NCI-H748 (cell line): Measurements from ENCODE around the gene P2RX7.

Experiments
- DNase-seq: peaks from one replicate; lab custom pipeline; 2025; ENCODE audit not compliant: unreplicated experiment; lab: John Stamatoyannopoulos, UW

The P2RX7 gene

DNA sequence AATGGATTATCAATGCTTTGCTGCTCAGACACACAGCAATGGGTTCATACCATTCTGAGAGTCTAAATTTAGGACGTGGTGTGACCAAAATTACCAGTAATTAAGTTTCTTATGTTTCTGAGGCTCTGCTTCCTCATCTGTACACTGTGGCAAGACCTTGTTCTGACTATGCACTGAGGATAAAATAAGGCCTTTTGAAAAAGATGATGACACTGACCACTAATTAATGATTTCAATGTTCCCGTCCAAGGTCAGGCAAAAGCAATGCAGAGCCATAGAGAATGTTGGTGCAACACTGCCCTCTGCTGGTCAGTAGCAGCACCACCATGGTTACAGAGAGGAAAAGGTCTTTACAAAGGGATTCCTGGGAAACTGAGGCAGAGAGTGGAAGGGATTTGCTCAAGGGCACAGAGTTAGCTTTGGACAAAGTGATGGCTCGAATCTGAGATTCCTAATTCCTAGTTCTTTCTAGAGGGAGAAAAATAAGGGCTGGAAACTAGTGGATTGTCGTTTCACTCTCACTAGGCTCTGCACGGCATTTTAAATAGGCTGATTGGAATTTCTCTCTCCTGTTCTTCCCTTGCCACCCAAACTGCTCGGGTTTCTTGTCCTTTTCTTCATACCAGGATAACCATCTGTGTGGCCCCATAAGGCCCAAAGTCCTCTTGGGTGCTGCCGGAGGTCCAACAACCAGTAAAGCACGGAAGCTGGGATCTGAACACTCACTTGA is 22.3 kb upstream of the P2RX7 start:
- peak; percentile 60 for DNase-seq

DNA sequence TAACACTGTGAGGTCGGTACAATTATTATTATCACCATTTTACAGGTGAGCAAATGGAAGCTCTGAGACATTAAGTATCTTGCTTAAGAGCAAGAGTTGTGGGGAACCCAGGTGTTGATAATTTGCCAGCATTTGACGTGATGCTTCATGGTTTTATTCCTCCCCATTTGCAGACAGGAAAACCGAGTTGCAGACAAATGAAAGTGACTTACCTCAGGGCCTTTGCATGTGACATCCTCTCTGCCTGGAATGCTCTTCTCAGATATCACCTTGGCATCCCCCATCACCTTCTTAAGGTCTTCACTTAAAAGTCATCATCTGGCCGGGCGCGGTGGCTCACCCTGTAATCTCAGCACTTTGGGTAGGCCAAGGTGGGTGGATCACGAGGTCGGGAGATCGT is 21.0 kb upstream of the P2RX7 start:
- no peak for DNase-seq

DNA sequence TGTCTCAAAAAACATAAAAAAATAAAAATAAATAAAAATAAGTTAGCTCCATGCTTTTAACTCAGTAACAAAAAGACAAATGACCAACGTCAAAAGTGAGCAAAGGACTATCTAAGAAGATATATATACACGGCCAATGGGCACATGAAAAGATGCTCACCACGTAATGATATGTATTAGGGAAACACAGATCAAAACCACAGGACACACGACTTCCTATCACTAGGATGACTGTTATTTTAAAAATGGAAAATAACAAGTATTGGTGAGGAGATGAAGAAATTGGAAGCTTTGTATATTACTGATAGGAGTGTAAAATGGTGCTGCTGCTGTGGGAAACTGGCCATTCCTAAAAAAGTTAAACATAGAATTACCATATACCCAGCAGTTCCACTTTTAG is 20.2 kb upstream of the P2RX7 start:
- DNase-seq: no peak

DNA sequence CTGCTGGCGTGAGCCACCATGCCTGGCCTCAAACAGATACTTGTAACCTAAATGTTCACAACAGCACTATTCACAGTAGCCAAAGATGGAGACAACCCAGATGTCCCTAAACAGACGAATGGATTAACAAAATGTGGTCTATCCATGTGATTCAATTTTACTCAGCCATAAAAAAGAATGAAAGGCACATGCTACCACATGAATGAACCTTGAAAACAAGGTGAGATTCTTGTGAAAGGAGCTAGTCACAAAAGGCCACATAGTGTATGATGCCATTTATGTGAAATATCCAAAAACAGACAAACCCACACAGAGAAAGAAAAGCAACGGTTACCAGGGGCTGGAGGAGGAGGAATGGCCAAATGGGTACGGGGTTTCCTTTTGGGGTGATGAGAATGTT is 19.6 kb upstream of the P2RX7 start:
- DNase-seq: no peak

DNA sequence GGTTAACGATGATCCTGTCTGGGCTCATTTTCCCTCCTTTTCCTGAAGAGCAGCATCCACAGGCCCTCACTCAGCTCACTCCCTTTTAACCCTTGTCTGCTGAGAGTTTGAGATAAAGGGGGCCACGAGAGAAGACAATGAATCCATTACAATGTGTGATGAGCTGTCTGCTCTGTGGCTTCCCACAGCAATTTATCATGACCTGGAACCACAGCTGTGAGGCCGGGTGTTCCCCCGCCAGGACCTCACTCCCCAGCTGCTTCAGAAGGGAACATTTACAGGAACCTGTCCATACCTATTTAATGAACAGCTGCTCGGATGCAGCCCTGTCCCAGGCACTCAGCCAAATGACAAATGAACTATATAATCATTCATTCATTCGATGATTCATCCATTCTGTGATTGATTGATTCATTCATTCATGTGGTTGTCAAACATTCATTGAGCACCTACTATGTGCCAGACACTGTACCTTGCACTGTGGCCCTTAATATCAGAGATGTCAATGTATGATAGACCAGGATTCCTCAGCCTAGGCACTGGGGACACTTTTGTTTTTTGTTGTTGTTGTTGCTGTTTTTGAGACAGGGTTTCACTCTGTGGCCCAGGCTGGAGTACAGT is 18.5 kb upstream of the P2RX7 start:
- DNase-seq: no peak

DNA sequence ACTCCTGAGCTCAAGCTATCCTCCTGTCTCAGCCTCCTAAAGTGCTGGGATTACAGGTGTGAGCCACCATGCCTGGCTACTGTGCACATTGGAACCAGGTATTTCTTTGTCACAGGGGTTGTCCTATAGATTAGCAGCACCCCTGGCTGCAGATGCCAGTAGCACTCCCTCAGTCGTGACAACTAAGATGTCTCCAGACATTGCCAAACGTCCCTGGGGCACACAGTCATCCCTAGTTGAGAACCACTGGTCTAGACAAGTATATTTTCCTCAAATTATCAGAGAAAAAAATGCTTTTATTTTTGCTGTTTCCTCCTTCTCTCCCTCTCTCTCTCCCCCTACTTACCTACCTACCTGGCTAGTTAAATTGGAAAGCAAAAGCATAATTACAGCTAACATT is 17.9 kb upstream of the P2RX7 start:
- DNase-seq: no peak

DNA sequence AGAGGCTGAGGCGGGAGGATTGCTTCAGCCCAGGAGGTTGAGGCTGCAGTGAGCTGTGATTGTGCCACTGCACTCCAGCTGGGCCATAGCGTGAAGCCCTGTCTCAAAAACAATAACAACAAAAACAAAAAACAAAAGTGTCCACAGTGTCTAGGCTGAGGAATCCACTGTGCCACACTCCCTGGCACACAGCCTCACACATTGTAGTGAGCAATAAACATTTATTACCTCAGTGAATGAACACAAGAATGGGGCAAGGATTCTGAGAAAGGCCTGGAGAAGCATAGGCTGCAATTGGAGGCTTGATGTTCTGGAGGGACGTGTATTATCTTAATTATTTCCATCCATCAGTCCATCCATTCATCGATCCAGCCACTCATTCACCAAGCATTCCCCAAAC is 17.1 kb upstream of the P2RX7 start:
- DNase-seq: no peak

DNA sequence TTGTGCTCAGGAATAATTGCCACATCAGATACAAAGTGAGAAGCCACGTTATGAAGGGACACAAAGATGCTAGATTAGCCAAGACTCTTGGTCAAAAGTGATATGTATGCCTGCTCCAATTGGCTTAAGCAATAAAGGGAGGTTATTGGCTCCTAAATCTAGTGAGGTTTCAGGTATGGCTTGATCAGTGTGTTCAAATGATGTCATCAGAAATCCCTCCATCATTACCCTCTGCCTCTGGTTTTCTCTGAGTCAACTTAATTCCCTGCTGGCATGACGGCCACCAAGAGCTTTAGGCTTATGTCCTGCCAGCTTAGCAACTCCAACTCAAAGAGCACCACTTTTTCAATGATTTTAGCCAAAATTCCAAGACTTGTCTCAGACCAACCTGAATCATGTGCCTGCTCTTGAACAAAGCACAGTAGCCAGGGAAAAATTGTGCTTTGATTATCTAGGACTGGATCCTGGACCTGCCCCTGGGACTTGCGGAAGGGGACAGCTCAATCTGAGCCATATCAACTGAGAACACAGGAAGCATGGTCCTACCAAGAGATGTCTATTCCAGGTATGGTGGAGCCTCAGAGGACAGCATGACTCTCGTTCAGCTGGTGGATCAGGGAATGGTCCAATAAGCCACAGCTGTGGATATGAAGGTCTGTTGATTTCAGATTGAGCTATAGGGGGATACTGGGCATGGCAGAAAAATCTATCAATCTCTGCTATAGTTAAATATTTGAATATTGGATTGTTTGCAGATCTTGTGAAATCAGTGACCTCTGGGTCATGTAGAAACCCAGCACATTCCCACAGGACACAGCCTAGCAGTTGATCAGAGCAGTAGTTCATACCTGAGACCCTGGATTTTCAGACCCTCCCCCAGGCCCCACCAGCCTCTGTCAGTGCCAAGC is 16.1 kb upstream of the P2RX7 start:
- no peak for DNase-seq

DNA sequence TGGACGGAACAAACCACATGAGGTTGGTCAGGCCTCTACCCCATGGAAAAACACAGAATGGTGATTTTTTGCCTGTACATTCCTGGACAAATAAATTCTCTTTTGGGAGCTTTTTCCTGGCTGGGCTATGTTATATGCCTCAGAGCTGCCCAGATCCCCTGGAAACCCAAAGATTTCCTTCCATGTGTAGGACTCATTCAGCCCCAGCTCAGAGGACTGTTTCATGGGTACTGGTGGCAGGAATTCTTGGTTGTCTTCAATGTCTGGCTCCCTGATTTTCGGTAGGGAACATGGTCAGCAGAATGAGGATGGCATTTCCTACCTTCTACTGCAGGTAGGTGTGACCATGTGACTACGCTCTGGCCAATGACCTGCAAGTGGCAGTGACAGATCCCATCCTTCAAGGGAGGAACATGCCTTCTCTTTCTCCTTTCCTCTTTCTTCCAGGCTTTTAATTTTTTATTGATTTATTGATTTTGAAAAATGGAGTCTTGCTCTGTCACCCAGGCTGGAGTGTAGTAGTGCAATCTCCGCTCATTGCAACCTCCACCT is 15.4 kb upstream of the P2RX7 start:
- no peak for DNase-seq

DNA sequence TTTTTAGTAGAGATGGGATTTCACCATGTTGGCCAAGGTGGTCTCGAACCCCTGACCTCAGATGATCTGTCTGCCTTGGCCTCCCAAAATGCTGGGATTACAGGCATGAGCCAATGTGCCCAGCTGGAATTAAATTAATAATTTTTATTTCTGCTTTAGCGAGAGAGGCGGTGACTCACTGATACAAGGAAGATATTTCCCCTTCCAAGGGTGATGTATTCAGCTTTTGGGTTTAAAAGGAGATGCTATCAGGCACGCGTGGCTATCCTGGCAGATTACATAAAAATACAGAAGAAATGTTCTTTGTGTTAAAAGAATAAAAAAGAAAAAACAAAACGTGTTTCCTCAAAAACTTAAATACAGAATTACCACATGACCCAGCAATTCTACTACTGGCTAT is 12.4 kb upstream of the P2RX7 start:
- DNase-seq: no peak

DNA sequence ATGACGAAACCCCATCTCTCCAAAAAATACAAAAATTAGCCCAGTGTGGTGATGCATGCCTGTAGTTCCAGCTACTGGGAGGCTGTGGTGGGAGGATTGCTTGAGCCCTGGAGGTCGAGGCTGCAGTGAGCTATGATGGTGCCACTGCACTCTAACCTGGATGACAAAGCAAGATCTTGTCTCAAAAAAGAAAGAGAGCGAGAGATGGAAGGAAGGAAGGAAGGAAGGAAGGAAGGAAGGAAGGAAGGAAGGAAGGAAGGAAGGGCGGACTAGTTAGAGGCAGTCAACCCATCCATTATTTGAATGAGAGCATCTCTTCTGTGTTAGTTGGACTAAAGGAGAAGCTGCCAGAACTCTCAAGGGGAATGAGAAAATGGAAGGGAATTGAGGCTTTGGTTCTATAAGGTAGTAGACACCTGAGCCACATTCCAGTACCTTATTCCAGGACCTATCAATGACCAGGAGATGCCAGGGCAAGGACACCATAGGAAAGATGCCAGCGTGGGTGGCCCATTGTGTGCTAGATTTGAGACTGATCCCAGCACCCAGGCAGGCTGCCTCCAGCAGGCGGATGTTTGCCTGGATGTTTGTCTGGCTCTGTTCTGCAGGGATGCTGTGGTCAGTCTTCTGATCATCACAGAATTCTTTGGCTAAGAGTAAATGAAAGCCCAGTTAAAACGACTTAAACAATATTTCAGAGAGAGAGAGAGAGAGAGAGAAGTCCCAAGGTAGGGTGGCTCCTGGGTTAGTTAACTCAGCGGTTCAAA is 11.5 kb upstream of the P2RX7 start:
- DNase-seq: no peak

DNA sequence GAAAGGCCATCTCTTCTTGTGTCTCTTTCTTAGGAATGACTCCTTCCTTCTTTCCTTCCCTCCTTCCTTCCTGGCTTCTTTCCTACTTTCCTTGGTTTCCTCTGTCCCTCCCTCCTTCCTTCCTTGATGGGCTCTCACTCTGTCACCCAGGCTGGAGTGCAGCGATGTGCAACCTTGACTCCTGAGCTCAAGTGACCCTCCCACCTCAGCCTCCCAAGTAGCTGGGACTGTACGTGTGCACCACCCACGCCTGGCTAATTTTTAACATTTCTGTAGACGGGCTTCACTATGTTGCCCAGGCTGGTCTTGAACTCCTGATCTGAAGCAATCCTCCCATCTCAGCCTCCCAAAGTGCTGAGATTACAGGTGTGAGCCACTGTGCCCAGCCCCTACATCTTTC is 10.9 kb upstream of the P2RX7 start:
- DNase-seq: no peak

DNA sequence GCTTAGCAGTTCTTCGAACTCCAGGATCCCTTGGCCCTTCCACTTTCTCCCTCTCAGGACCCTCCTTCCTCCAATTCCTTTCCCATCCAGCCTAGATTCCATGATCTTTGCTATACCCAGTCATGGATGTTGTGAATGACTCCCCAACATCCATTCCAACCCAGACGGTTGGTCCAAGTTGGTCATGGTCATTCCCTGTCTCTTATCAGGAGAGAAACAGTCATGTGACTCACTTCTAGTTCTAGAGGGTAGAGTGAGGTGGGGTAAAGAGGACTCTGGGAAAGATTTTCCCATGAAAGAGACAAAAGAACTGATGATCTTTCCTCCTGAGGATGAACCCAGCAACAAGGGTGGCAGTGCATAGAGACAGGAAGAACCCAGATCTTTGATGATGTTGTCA is 9.2 kb upstream of the P2RX7 start:
- DNase-seq: no peak

DNA sequence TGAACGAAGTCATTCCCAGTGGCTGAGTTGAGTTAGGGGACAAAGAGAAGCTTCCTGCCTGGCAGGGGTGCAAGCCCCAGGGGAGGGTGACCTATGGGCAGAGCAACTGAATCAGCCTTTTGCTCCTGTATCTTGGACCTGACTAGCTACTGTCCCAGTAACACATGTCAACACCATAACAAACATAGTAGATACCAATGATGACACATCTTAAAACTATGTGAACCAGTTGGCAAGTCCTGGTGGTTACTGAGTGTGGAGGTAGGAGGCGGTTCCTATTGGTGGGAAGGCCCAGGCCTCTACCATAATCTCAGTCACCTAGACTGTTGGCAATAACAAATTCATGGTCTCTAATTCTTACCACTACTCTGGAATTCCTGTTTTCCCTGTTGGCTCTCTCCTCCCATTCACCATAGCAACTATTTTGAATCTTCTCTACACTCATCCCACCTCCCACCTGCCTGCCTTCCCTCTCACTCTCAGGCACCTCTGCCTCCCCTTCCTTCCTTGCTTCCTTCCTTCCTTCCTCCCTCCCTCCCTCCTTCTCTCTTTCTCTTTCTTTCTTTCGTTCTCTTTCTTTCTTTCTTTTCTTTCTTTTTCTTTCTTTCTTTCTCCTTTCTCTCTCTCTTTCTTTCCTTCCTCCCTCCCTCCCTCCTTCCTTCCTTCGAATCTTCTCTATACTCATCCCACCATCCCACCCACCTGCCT is 8.1 kb upstream of the P2RX7 start:
- no peak for DNase-seq

DNA sequence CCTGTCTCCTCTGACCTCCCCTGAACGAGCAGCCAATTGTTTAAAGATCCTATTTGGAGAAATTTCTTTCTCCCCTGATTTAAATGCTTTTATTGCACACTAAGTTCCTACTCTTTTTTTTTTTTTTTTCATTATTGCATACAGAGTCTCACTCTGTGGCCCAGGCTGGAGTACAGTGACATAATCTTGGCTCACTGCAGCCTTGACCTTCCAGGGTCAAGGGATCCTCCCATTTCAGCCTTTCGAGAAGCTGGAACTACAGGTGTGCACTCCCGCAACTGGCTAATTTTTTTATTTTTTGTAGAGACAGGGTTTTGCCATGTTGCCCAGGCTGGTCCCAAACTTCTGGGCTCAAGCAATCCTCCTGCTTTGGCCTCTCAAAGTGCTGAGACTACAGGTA is 5.2 kb upstream of the P2RX7 start:
- no peak for DNase-seq

DNA sequence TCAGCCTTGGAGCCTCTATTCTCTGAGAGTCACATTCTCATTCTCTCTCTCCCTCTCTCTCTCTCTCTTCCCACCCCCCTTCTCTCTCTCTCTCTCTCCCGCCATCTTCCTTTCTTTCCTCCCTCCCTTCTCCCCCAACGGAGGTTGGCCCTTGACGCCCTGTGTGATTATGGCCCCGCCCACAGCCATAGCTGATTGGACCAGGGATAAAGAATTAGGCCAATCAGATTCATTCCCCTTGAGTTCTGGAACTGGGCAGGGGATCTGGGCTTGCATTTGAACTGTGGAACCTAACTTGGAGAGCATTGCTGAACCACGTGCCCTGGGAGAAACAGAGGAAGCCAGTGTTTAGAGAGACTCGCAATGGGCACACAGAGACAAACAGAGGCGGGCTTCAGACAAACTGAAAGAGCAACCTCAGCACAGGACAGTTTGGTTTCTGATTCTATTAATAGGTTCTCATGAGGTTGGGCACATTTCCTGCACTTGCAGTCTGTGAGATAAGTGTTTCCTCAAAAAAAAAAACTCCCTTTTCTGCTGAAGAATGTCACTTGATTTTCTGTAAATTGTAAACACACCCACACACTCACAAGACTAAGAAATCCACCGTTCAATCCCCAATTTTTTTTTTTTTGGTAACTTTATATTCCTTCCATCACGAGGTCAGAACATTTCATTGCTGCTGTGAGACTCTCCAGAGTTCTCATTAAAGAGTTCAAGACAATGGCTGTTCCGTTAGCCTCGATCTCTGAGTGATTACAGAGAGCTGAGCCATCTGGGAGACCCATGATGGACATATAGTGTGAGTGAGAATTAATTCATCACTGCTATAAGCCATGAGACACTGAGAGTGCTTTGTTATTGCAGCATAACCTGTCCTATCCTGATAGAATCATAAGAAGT is 3.5 kb upstream of the P2RX7 start:
- DNase-seq: peak; percentile 30

DNA sequence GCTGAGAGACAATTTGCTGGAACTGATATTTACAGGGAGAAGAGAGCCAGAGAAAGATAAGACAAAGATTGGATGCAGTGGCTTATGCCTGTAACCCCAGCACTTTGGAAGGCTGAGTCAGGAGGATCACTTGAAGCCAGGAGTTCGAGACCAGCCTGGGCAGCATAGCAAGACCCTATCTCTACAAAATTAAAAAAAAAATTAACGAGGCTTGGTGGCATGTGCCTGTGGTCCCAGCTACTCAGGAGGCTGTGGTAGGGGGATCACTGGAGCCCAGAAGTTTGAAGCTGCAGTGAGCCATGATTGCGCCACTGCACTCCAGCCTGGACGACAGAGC is 2.9 kb upstream of the P2RX7 start:
- DNase-seq: no peak

DNA sequence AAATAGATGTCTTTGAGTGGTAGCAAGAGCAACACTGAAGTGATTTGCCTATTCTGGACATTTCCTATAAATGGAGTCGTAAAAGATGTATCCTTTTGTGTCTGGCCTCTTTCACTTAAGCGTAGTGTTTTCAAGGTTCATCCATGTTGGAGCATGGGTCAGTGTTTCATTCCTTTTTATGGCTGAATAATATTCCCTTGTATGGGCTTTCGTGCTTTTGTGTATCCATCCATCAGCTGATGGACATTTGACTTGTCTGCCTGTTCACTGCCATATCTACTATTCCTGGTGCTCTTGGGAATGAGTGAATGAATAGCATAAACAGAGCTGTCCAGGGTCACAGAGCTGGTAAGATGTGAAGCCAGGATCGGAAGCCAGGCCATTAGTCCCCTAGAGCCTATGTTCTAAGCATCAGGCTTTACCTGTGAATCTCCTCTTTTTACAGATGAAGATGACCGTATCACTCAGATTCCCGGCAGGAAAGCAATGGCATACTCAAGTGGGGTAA is 1.8 kb upstream of the P2RX7 start:
- DNase-seq: no peak

DNA sequence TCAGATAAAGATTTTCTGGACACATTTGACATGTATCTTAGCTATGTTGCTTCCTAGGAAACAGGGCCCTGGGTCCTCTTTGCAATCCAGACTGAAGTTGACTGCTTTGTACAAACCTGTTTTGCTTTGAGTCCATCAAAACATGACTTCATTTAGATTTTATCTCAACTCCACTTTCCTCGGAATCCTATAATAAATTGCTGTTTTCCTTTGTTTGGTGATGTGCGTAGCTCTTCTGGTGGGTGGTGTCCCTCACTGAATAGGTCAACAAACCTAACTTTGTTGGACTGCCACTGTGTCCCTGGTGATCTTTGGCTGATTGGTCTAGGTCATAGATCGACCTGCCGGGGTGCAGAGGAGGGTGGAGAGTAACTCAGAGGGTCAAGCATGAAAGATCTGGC is 735 bp upstream of the P2RX7 start:
- DNase-seq: no peak
